Endothelial cell of umbilical vein (primary cell): Measurements from ENCODE around the gene ATXN10.

ENCODE experiments used
- CTCF ChIP-seq, 2 donors: IDR thresholded peaks; 1 replicate in 1 of 2; 2 replicates in 1 of 2; pipeline ENCODE4 v1.5.1; 2011; ENCODE audit warnings: low read length in 2 of 2, mild to moderate bottlenecking in 2 of 2, moderate library complexity in 2 of 2, control low read depth in 1 of 2, inconsistent platforms in 1 of 2, low read depth in 1 of 2; ENCODE audit not compliant: insufficient read depth in 1 of 2; ENCODE audit errors: extremely low read depth in 1 of 2
- POLR2A ChIP-seq: IDR thresholded peaks from 2 replicates; pipeline ENCODE4 v1.6.1; 2012; ENCODE audit warnings: low read depth, mild to moderate bottlenecking, control low read depth, low read length
- POLR2AphosphoS5 ChIP-seq: IDR thresholded peaks from 2 replicates; pipeline ENCODE4 v1.6.1; 2012; ENCODE audit warnings: low read depth, mild to moderate bottlenecking, control low read depth, low read length, moderate library complexity; ENCODE audit not compliant: insufficient read depth

DNA sequence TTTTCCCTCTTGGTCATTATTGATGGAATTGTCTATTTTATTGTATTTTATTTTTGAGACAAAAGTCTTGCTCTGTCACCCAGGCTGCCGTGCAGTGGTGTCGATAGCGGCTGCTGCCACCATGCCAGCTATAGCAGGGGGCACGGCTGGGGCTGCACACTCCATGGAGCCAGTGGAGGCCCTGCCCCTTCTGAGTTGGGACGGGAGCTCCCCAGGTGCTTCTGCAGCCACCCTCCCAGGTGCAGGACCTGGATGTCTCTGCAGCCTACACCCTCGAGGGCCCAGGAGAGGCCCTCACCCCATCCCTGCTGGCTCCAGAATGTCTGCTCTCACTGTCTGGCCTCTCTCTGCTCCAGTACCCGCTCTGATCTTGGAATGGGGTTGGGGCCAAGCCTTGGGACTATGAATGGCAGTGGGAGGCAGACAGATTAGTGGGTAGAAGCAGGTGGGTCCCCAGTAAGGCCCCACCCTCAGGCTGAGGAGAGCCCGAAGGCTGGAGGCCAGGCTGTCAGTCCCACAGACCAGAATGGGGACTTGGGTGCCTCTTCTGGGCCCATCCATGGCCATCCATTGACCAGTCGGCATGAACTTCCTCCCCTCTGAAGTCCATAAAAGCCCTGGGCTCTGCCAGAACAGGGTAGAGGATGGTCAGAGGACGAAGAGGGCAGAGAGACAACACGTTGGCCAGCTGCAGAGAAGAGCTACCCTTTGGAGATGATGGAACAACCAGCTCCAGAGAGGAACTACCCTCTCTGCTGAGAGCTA lies 49.6 kb upstream of the ATXN10 start:
- TF ChIP-seq POLR2A (no peak), CTCF (IDR thresholded peaks at IDR 0.05; ENCODE audit: extremely low read depth in 1 of 2, insufficient read depth in 1 of 2, low read depth in 1 of 2, low read length in 2 of 2) (no peak), POLR2AphosphoS5 (no peak)
